ENCODE data around the gene NSUN3. TPM values are rescaled to one million over a fixed set of nuclear protein-coding genes. Genes with fewer than 3 reads are reported as not detected.

NSUN3 gene
- total and polyA plus RNA-seq, 2 donors (not counting 1 experiment from before 2014, with no cell fraction given), result 6.5 to 25.7 TPM

- Histone ChIP-seq H3K4me2 (replicated peaks; ENCODE audit: low read depth, low read length, poor library complexity, severe bottlenecking) (no peak overlapping the region), H4K20me1 (ENCODE audit: control insufficient read depth, insufficient read depth, low read length, poor library complexity, severe bottlenecking) (no peaks in the 10 kb centered on the region), H2AFZ (ENCODE audit: insufficient read depth, low read depth, low read length, poor library complexity, severe bottlenecking) (no peak overlapping the region), H3K4me3 (ENCODE audit: control extremely low read depth in 1 of 5, extremely low read depth in 1 of 5, insufficient read depth in 1 of 5, low read depth in 2 of 5, low read length in 4 of 5) (no peak overlapping the region), H3K79me2 (ENCODE audit: control insufficient read depth, insufficient read depth, low read length) (no peaks in the 10 kb centered on the region), H3K27ac (ENCODE audit: low read length in 2 of 2) (no peak overlapping the region), H3K9me3 (ENCODE audit: control extremely low read depth in 1 of 3, control insufficient read depth in 2 of 3, insufficient read depth in 1 of 3, low read length in 2 of 3) (no peaks in the 10 kb centered on the region), H3K4me1 (ENCODE audit: control insufficient read depth in 2 of 2, insufficient read depth in 2 of 2, low read length in 2 of 2) (no peaks in the 10 kb centered on the region), H3K27me3 (replicated peaks in 1 of 4; ENCODE audit: control extremely low read depth in 1 of 4, control insufficient read depth in 3 of 4, insufficient read depth in 4 of 4, low read length in 3 of 4) (no peaks in the 10 kb centered on the region), H3K9ac (ENCODE audit: low read length) (no peak overlapping the region), H3K36me3 (replicated peaks in 1 of 2; ENCODE audit: control extremely low read depth in 1 of 2, control insufficient read depth in 1 of 2, extremely low read depth in 1 of 2, insufficient read depth in 2 of 2, low read length in 1 of 2) (no peaks in the 10 kb centered on the region)
- ChIA-PET POLR2A (no interaction called here), CTCF (no interaction called here)
- TF ChIP-seq EZH2 (IDR thresholded peaks at IDR 0.05; ENCODE audit: borderline replicate concordance, insufficient read depth, low read depth, low read length, poor library complexity, severe bottlenecking) (no peak), CTCF (IDR thresholded peaks at IDR 0.05) (no peak)
- no peak overlapping the region for H3K4me3 Mint-ChIP-seq
- 70% methylated on average over 1 of the region's 2 CpGs for WGBS (ENCODE audit: insufficient coverage)
- intact Hi-C loops (cut with micrococcal nuclease), result no loop called here
- no peak for DNase-seq
- no peaks in the 10 kb centered on the region for H3K4me1 Mint-ChIP-seq
- H3K27ac Mint-ChIP-seq, result no peak overlapping the region
- H3K9me3 Mint-ChIP-seq (ENCODE audit: insufficient read depth), result no peaks in the 10 kb centered on the region
- no peak for ATAC-seq (ENCODE audit: low read depth)
- no peaks in the 10 kb centered on the region for H3K27me3 Mint-ChIP-seq
These were observed 111.0 kb downstream of the NSUN3 start for GRCh38 chr3:94173673-94174434.

DNA sequence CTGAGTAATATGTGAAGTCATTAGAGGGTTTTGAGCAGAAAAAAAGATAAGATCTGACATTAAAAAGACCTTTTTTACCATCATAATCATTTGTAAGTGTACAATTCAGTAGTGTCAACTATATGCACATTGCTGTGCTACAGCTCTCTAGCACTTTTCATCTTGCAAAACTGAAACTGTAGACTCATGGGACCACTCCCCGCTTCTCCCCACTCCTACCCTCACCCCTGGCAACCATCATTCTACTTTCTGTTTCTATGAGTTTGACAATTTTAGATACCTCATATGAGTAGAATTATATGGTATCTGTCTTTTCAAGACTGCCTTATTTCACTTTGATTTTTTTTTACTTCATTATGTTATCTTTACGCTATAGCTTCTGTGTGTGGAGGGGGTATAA is 112.8 kb downstream of the NSUN3 start:
- H3K4me1 ChIP-seq (ENCODE audit: control insufficient read depth in 2 of 2, insufficient read depth in 2 of 2, low read length in 2 of 2), result no peaks in the 10 kb centered on the region
- H3K9me3 ChIP-seq (ENCODE audit: control extremely low read depth in 1 of 3, control insufficient read depth in 2 of 3, insufficient read depth in 1 of 3, low read length in 2 of 3), result no peaks in the 10 kb centered on the region
- no peak overlapping the region for H3K4me3 Mint-ChIP-seq
- CTCF ChIA-PET, result no interaction called here
- H2AFZ ChIP-seq (ENCODE audit: insufficient read depth, low read depth, low read length, poor library complexity, severe bottlenecking), result no peak overlapping the region
- H3K4me3 ChIP-seq (ENCODE audit: control extremely low read depth in 1 of 5, extremely low read depth in 1 of 5, insufficient read depth in 1 of 5, low read depth in 2 of 5, low read length in 4 of 5), result no peak overlapping the region
- no peak overlapping the region for H3K27ac ChIP-seq (ENCODE audit: low read length in 2 of 2)
- intact Hi-C loops (cut with micrococcal nuclease), result no loop called here
- DNase-seq (no peak), ATAC-seq (ENCODE audit: low read depth) (no peak)
- H3K27me3 Mint-ChIP-seq, result no peaks in the 10 kb centered on the region
- no peak overlapping the region for H3K27ac Mint-ChIP-seq
- H3K36me3 ChIP-seq (replicated peaks in 1 of 2; ENCODE audit: control extremely low read depth in 1 of 2, control insufficient read depth in 1 of 2, extremely low read depth in 1 of 2, insufficient read depth in 2 of 2, low read length in 1 of 2), result no peaks in the 10 kb centered on the region
- no peaks in the 10 kb centered on the region for H3K9me3 Mint-ChIP-seq (ENCODE audit: insufficient read depth)
- H3K4me1 Mint-ChIP-seq, result no peaks in the 10 kb centered on the region
- H3K79me2 ChIP-seq (ENCODE audit: control insufficient read depth, insufficient read depth, low read length), result no peaks in the 10 kb centered on the region
- TF ChIP-seq CTCF (IDR thresholded peaks at IDR 0.05) (no peak), EZH2 (IDR thresholded peaks at IDR 0.05; ENCODE audit: borderline replicate concordance, insufficient read depth, low read depth, low read length, poor library complexity, severe bottlenecking) (no peak)
- H4K20me1 ChIP-seq (ENCODE audit: control insufficient read depth, insufficient read depth, low read length, poor library complexity, severe bottlenecking), result no peaks in the 10 kb centered on the region
- POLR2A ChIA-PET, result no interaction called here
- no peak overlapping the region for H3K9ac ChIP-seq (ENCODE audit: low read length)
- H3K4me2 ChIP-seq (replicated peaks; ENCODE audit: low read depth, low read length, poor library complexity, severe bottlenecking), result no peak overlapping the region
- no peaks in the 10 kb centered on the region for H3K27me3 ChIP-seq (replicated peaks in 1 of 4; ENCODE audit: control extremely low read depth in 1 of 4, control insufficient read depth in 3 of 4, insufficient read depth in 4 of 4, low read length in 3 of 4)
- no CpG with 5 or more reads among the region's 2 CpGs for WGBS (ENCODE audit: insufficient coverage)
